GM21423 (cell line): Measurements from ENCODE around the gene SLC16A5.
"Not testable (repeated sequence)": the region's sequence is repeated elsewhere in the genome, so short reads cannot be mapped to it uniquely, and the experiment has no call there.

Experiments
- ATAC-seq: cut with Tn5 transposase; IDR thresholded peaks from one replicate; pipeline ENCODE4 v1.9.1; 2021; ENCODE audit warnings: mild to moderate bottlenecking, moderate library complexity; ENCODE audit not compliant: unreplicated experiment

The SLC16A5 gene

GRCh38 chr17:75063626-75064025, 24.1 kb upstream of the SLC16A5 start:
- no peak for ATAC-seq

- ATAC-seq: no peak
Observed at GRCh38 chr17:75064040-75064439, 23.7 kb upstream of the SLC16A5 start.

GRCh38 chr17:75064460-75064859, 23.3 kb upstream of the SLC16A5 start:
- ATAC-seq: no peak

GRCh38 chr17:75064867-75065561, 22.7 kb upstream of the SLC16A5 start:
- ATAC-seq: no peak

- ATAC-seq: no peak
Observed at GRCh38 chr17:75065562-75066151, 22.1 kb upstream of the SLC16A5 start.

GRCh38 chr17:75067856-75068255, 19.9 kb upstream of the SLC16A5 start:
- no peak for ATAC-seq

- no peak for ATAC-seq
Observed at GRCh38 chr17:75068750-75069149, 19.0 kb upstream of the SLC16A5 start.

GRCh38 chr17:75069783-75070182, 18.0 kb upstream of the SLC16A5 start:
- no peak for ATAC-seq

GRCh38 chr17:75071478-75072271, 16.1 kb upstream of the SLC16A5 start:
- not testable (repeated sequence) for ATAC-seq

GRCh38 chr17:75072909-75073308, 14.8 kb upstream of the SLC16A5 start:
- not testable (repeated sequence) for ATAC-seq

GRCh38 chr17:75073618-75074047, 14.1 kb upstream of the SLC16A5 start:
- ATAC-seq: no peak

GRCh38 chr17:75074532-75074931, 13.2 kb upstream of the SLC16A5 start:
- ATAC-seq: no peak

GRCh38 chr17:75075597-75076336, 12.0 kb upstream of the SLC16A5 start:
- no peak for ATAC-seq

GRCh38 chr17:75077072-75077495, 10.7 kb upstream of the SLC16A5 start:
- no peak for ATAC-seq

- ATAC-seq: peak; percentile 42
Observed at GRCh38 chr17:75077496-75078283, 10.1 kb upstream of the SLC16A5 start.

GRCh38 chr17:75078284-75079022, 9.3 kb upstream of the SLC16A5 start:
- peak; percentile 53 for ATAC-seq

GRCh38 chr17:75079023-75079373, 8.8 kb upstream of the SLC16A5 start:
- no peak for ATAC-seq

GRCh38 chr17:75081611-75082540, 5.9 kb upstream of the SLC16A5 start:
- ATAC-seq: no peak

GRCh38 chr17:75082683-75083082, 5.1 kb upstream of the SLC16A5 start:
- ATAC-seq: no peak
